GM12892 (cell line): ENCODE data around the gene HIRIP3.

Experiments used
- POLR2A ChIP-seq: IDR thresholded peaks from 2 replicates; pipeline ENCODE4 v1.6.1; 2011; ENCODE audit warnings: low read depth, low read length, control low read depth
- POLR2AphosphoS5 ChIP-seq: IDR thresholded peaks from 2 replicates; pipeline ENCODE4 v1.6.1; 2011; ENCODE audit warnings: low read depth, low read length, control low read depth
- TAF1 ChIP-seq: IDR thresholded peaks from 2 replicates; pipeline ENCODE4 v1.6.1; 2011; ENCODE audit warnings: low read depth, mild to moderate bottlenecking, control low read depth, low read length, borderline replicate concordance

DNA sequence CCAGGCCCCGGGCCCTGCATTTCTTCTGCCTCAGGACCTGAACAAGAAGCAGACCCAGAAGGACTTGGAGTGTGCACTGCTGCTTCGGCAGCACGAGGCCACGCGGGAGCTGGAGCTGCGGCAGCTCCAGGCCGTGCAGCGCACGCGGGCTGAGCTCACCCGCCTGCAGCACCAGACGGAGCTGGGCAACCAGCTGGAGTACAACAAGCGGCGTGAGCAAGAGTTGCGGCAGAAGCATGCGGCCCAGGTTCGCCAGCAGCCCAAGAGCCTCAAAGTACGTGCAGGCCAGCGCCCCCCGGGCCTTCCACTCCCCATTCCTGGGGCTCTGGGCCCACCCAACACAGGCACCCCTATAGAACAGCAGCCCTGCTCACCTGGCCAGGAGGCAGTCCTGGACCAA, 9.2 kb downstream of the HIRIP3 start:
- TF ChIP-seq POLR2AphosphoS5 (no peak), POLR2A (no peak), TAF1 (no peak)
